Measurements from ENCODE around the gene C12orf76. TPM values are rescaled to one million over a fixed set of nuclear protein-coding genes. Genes with fewer than 3 reads are reported as not detected.

Gene C12orf76
- total RNA-seq, 1 experiment from 2014 or later, result 9.7 TPM

- Histone ChIP-seq H2BK120ac (ENCODE audit: low read depth, low read length, poor library complexity, severe bottlenecking) (no peak overlapping the region), H3T11ph (ENCODE audit: low read length) (no peak overlapping the region), H3K4me1 (ENCODE audit: insufficient read depth, low read length) (no peaks in the 10 kb centered on the region), H2BK20ac (ENCODE audit: low read depth, low read length, poor library complexity, severe bottlenecking) (no peak overlapping the region), H3K79me1 (ENCODE audit: insufficient read depth, low read depth, low read length, poor library complexity, severe bottlenecking) (no peaks in the 10 kb centered on the region), H2BK5ac (ENCODE audit: insufficient read length, low read length) (no peak overlapping the region), H3K56ac (ENCODE audit: insufficient read length, low read depth, low read length) (no peak overlapping the region), H2AK5ac (ENCODE audit: insufficient read length, low read length) (no peak overlapping the region), H3K9me3 (ENCODE audit: control insufficient read depth, low read depth, low read length) (no peaks in the 10 kb centered on the region), H3K23ac (ENCODE audit: insufficient read length, low read depth, low read length) (no peak overlapping the region), H4K8ac (replicated peaks; ENCODE audit: insufficient read length, low read depth, low read length) (no peak overlapping the region), H3K9ac (ENCODE audit: extremely low read depth, insufficient read length, low read length) (no peak overlapping the region), H2AFZ (ENCODE audit: low read length) (no peak overlapping the region), H4K20me1 (ENCODE audit: control insufficient read depth, insufficient read depth, insufficient read length) (no peaks in the 10 kb centered on the region), H4K5ac (ENCODE audit: insufficient read length, low read depth, low read length) (no peak overlapping the region), H4K91ac (ENCODE audit: insufficient read length, low read depth, low read length) (no peak overlapping the region), H3K18ac (ENCODE audit: insufficient read length, low read depth, low read length) (no peak overlapping the region), H3K4me2 (ENCODE audit: insufficient read depth, insufficient read length, low read length) (no peak overlapping the region), H3K27me3 (ENCODE audit: insufficient read depth, low read length) (no peaks in the 10 kb centered on the region), H3K4ac (ENCODE audit: low read depth, low read length) (no peak overlapping the region), H2BK12ac (ENCODE audit: insufficient read length, low read depth, low read length) (no peak overlapping the region), H3K14ac (ENCODE audit: insufficient read depth, low read length) (no peak overlapping the region), H2BK15ac (ENCODE audit: low read depth, low read length) (no peak overlapping the region), H3K27ac (ENCODE audit: insufficient read length, low read depth, low read length) (no peak overlapping the region), H3K79me2 (ENCODE audit: insufficient read depth, low read length) (no peaks in the 10 kb centered on the region), H3K23me2 (ENCODE audit: insufficient read length, low read depth, low read length, poor library complexity, severe bottlenecking) (no peaks in the 10 kb centered on the region)
- H3K27me3 Mint-ChIP-seq (ENCODE audit: low read depth), result peaks cover 4% of the 10 kb centered on the region
- no peak overlapping the region; a peak in 1 of 7 replicates for H3K27ac Mint-ChIP-seq
- peaks cover 0 to 2% (median 0%) of the 10 kb centered on the region in 3 experiments; a peak in 1 of 7 replicates for H3K36me3 Mint-ChIP-seq (ENCODE audit: insufficient read depth in 1 of 3, low read depth in 3 of 3)
- DNase-seq, result no peak
- no peak for TF ChIP-seq CTCF (conservative IDR thresholded peaks at IDR 0.05)
- H3K9me3 Mint-ChIP-seq, result peaks cover 3% of the 10 kb centered on the region in 2 experiments; a peak in 3 of 5 replicates
- WGBS (ENCODE audit: extremely low coverage, insufficient read length, low lambda C conversion rate), result no CpG with 5 or more reads among the region's 7 CpGs
- 0 out of 4 replicates have a peak, but pooled peaks cover 0 to 2% of the 10 kb centered on the region in 2 experiments for H3K4me1 Mint-ChIP-seq
- no peak overlapping the region for H3K4me3 Mint-ChIP-seq
Measured at GRCh38 chr12:110080410-110080809, 32.1 kb upstream of the C12orf76 start.

Data from H9 (cell line).